ENCODE results near the gene IFT80.

IFT80 gene

GRCh38 chr3:160399125-160400029 lies at the start of gene IFT80, which contains the start of gene SMC4:
Gene IFT80, minus strand, starts transcription at chr3:160399225. Its CDS starts 14,625 bp downstream, at chr3:160384600.
Gene SMC4, plus strand, starts transcription at chr3:160399650. Its CDS starts 1,177 bp downstream, at chr3:160400827.
- peak; percentile 94 for DNase-seq

GRCh38 chr3:160447544-160447943 lies 48.5 kb upstream of the IFT80 start:
- no peak for DNase-seq

DNA sequence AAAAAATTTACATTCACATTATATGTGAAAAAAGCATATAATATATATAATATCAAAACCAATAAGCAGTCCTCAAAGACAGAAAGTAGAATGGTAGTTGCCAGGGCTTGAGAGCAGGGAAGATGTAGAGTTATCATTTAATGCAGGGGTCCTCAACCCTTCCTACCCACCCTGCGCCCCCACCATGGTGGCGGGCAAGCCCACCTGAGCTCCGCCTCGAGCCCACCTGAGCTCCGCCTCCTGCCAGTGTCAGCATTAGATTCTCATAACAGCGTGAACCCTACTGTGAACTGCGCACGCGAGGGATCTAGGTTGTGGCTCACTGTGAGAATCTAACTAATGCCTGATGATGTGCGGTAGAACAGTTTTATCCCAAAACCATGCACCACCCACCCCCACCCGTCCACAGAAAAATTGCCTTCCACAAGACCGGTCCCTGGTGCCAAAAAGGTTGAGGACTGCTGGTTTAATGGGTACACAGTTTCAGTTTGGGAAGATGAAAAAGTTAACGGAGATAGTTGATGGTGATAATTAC lies 47.6 kb upstream of the IFT80 start:
- DNase-seq, result no peak

GRCh38 chr3:160445854-160446253 lies 46.8 kb upstream of the IFT80 start:
- DNase-seq, result no peak

GRCh38 chr3:160444411-160444810 lies 45.4 kb upstream of the IFT80 start:
- DNase-seq, result no peak

DNA sequence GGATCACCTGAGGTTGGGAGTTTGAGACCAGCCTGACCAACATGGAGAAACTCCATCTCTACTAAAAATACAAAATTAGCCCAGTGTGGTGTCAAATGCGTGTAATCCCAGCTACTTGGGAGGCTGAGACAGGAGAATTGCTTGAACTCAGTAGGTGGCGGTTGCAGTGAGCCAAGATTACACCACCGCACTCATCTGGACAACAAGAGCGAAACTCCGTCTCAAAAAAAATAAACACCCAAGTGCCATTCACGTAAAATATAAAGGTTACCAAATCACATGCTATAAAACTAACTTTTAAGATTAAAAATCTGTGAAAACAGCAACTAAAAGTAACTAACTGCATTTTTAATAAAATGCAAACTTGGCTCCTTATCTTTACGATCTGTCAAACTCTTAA lies 41.7 kb upstream of the IFT80 start:
- no peak for DNase-seq

DNA sequence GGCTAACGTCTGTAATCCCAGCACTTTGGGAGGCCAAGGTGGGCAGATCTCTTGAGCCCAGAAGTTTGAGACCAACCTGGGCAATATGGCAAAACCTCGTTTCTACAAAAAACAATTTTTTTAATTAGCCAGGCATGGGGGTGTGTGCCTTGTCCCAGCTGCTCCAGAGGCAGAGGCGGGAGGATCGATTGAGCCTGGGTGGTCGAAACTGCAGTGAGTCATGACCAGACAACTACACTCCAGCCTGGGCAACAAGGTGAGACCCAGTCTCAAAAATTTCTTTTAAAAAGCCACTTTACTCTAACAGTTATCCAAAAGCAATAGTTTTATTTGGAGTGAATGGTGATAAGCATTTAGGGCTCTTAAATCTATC lies 38.0 kb upstream of the IFT80 start:
- DNase-seq, result no peak

GRCh38 chr3:160435747-160436146 lies 36.7 kb upstream of the IFT80 start:
- DNase-seq, result no peak

DNA sequence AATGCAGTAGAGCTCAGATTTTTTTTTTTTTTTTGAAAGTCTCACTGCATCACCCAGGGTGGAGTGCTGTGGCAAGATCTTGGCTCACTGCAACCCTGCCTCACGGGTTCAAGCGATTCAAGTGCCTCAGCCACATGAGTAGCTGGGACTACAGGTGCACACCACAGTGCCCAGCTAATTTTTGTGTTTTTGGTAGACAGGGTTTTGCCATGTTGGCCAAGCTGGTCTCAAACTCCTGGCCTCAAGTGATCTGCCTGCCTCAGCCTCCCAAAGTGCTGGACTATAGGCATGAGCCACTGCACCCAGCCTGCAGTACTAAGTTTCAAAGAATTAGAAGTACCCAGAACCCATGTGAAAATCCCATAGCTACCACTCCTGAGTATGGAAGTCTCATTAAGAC lies 36.1 kb upstream of the IFT80 start:
- DNase-seq, result no peak

DNA sequence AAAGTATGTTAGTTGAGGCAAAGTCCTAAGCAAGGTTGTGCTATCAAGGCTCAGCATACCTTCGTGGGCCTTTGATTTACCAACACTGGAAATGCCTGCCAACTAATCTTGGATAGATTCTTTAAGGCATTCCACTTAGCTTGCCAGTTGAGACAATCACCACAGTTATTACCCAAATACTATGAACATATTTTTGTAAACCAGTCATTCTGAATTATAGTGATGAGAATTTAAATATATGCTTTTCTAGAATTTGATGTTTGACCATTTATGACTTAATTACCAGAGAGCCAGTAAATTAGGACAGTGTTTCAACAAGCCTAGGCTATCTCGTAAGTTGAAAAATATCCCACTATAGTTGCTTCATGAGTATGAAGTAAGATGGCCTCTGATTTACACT lies 35.0 kb upstream of the IFT80 start:
- DNase-seq, result no peak

GRCh38 chr3:160427832-160428424 lies 28.9 kb upstream of the IFT80 start:
- DNase-seq, result no peak

DNA sequence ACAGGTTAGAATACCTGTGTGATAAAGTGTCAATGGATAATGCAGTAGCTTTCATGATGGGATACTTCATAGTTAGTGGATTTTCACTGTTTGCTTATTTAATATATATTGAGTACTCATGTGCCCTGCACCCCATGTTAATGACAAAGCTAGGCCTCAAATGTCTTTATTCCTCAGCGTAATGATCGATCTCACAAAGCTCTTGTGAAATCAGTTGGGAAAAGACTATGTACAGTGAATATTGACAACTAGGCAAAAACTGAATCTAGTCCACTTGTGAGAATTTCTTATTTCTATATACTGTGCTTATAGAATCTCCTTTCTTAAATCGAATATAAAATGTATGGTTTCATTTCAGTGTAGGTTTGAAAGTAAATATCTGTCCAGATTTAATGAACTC lies 18.3 kb upstream of the IFT80 start:
- no peak for DNase-seq

DNA sequence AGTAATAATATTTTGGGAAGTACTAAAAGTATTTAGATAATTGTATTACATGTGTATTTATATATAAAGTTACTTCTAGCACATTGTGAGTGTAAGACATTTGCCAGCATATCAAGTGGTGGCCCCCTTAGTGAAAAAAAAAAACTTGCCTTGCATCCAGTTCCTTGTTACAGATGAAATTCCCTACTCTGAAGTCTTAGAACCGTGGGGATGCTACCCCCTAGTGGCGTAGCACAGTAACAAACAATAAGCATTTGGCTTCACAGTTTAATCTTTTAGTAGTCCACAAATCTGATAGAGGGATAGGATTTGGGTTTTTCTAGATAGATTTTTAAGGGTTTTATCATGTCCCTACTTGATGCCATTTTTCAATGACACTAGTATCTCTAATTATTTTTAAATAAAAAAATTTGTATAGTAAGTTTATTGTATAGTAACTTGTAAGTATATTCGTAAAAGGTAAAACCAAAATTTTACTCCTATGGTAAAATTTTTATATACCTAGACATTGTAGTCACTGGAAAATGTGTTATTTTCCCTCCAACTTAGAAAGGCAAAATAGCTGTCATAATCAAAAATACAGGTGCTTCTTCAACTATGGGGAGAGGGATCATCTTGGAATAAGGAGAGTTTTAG lies 14.7 kb upstream of the IFT80 start:
- DNase-seq, result peak; percentile 63 to 72

DNA sequence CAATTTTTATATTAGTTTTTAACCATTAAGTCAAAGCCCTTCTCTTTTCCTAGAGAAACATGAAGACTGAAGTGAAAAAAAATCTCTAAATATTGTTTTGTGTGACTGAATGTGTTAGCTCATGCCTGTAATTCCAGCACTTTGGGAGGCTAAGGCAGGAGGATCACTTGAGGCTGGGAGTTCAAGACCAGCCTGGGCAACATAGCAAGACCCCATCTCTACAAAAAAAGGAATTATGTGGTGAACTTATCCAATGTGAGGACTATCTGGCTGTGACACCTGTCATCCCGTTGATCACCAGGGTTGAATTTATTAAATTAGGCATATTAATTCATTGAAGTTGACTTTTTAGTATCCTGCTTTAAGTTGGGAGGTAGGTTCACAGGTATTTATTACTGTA lies 13.5 kb upstream of the IFT80 start:
- no peak for DNase-seq

GRCh38 chr3:160409812-160410610 lies 11.0 kb upstream of the IFT80 start:
- DNase-seq, result no peak

DNA sequence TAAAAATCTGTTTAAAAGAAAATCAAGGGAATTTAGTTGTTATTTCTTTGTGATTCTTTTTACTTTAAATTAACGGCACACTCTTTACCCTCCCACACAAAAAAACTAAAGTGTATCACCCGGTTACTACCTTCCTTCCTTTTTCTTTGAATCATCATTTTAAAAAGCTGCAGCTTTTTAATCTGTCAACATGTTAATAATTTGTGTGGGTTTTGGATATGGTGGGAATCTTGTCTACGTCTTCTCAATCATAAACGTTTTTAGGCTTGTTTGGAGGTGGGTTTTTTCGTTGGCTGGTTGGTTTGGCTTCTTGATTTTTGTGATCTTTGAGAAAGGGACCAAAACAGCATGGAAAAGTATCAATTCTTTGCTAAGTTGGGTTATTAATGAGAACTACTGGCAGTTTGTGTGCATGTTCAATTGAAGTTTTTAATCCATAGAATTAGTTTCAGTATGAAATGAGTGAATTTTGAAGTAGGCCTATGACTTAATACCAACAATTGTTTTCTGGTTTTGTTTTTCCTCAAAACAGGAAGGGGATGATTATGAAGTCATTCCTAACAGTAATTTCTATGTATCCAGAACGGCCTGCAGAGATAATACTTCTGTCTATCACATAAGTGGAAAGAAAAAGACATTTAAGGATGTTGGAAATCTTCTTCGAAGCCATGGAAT lies 4.9 kb upstream of the IFT80 start:
- DNase-seq, result no peak

DNA sequence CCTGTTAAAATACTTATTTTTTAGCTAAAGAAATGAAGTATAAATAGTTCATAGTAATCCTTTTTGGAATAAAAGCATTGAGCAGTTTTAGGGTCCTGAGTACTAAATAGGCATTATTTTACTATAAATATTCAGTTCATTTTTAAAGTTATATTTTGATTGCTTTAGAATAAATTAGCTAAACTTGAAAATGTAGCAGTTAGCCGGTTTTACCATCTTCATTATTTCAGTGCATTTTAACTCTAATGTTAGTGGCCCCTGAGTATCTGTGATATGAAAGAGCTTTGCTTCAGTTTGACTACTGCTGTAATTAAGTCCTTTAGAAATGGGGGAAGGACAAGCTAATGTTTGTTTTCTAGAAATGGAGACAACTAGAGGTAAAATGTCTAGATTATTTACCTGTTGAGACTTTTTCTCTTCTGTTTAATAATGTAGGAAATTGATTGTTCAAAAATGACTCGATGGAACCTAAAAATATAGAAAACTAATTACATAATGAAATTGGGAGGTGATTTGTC lies 4.1 kb upstream of the IFT80 start:
- no peak for DNase-seq

- no peak for DNase-seq
Observed at GRCh38 chr3:160402221-160403027, 3.4 kb upstream of the IFT80 start.

DNA sequence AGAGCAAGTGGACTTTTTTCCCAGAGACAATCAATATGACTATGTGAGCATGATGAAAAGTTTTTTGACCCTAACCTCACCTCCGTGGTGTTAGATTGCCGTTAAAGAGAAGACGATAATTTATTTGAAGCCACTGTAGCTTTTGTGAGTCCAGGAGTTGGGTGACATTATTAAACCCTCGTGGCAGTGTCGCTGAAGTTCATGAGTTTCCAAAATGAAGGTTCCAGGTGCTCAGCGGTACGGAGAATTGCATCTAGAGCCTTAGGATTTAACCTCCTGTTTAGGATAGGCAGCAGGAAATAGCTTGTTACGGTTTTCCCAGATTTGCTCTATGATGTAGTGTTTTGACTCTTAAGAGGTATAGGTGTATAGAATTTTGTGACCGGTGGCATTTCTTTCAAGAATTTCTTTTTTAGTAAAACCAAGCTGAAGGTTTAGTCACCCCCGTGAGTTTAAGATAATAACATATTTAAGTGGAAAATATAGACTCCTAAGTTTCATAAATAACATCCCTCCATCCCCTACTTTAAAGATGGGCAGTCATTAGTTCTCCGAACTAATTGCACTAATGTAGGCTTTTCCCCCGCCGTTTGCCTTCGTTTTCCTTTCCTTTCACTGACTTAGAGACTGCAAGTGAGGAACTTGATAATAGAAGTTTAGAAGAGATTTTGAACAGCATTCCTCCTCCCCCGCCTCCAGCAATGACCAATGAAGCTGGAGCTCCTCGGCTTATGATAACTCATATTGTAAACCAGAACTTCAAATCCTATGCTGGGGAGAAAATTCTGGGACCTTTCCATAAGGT lies 2.5 kb upstream of the IFT80 start:
- no peak for DNase-seq

DNA sequence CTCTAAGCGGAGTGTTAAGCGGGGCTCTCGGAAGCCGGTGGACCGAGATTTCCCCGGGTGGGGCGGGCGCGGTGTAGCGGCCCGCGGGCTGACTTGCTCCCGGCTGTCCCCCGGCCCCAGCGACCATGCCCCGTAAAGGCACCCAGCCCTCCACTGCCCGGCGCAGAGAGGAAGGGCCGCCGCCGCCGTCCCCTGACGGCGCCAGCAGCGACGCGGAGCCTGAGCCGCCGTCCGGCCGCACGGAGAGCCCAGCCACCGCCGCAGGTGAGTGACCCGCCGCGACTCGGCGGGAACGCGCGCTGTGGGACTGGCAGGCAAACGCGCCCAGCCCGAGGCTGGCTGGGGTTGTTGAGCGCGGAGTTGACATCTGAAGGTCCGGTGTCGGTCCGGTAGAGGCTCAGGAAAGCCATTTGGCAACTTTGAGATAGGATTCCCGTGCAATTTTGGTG lies 1.7 kb upstream of the IFT80 start:
- peak; percentile 29 to 32 for DNase-seq
